ENCODE data around the gene NBAS.

NBAS gene

DNA sequence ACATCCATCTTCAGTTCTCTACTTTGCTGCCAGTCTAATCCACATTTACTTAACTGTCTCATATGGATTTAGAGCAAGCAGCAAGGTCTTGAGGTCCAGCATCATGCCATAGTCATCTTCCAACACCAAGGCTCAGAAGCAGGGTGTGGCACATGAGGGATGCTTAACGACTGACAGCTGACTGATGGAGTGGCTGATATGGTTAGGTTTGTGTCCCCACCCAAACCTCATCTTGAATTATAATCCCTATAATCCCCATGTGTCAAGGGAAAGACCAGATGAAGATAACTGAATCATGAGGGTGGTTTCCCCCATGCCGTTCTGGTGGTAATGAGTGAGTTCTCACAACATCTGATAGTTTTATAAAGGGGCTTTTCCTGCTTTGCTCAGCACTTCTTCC lies 257.3 kb downstream of the NBAS start:
- DNase-seq (ENCODE audit: low read depth): no peak

DNA sequence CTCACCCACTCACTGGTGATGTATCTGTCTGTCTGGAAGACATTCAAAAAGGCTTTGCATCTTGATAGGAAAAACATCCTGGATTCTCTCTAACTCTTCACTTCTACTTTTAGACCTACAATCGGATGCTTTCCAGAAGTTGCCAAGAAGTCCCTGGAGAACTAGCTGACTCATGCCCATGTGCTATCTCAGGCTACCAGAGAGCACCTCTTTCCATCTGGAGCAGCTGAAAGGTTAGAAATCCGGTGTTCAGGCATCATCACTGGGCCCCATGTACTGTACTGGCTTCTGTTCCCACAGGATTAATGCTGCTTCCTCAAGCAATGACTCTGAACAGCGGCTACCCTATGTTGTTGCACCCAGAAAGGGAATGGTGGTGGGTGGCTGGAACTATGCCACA lies 259.0 kb downstream of the NBAS start:
- no peak for DNase-seq (ENCODE audit: low read depth)

DNA sequence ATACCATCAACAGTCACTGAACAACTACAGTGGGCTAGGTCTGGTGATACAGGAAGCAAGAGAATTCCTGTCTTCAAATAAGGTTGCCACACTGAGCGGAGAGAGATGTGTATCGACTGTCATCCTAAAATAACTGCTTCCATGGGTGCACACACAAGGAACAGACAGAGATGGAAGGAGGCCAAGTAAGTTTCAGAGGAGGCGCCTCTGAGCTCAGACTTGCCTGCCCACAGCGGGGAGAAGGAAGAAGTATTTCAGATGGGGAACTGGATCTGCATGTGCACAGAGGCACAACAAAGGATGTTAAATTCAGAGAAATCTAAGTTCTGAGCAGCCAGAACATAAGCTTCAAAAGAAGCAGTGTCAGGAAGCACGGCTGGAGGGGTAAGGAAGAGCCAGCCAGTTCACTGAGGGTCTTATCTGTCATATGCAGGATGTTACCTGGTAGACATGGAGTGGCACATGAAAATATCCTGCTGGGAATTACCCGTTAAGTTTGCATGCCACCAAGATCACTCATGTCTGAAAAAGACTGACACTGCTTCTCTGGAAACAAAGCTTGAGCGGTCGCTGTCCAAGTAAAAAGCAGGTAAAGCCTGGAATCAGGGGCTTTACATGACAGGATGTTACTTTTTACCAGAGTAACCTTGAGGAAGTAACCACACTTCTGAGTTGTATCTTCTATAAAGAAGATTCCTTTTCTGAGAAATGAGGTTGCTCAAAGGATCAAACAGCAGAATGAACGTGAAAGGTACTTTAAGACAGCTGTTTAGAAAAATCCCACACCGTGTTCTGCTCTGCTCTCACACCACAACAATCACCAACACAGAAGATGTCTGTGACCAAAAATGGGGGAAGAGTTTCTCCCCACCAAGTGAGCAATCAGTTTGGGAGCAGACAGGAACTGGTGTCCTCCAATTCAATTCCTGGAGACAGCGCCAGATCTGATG lies 260.2 kb downstream of the NBAS start:
- peak; percentile 5 for DNase-seq (ENCODE audit: low read depth)

DNA sequence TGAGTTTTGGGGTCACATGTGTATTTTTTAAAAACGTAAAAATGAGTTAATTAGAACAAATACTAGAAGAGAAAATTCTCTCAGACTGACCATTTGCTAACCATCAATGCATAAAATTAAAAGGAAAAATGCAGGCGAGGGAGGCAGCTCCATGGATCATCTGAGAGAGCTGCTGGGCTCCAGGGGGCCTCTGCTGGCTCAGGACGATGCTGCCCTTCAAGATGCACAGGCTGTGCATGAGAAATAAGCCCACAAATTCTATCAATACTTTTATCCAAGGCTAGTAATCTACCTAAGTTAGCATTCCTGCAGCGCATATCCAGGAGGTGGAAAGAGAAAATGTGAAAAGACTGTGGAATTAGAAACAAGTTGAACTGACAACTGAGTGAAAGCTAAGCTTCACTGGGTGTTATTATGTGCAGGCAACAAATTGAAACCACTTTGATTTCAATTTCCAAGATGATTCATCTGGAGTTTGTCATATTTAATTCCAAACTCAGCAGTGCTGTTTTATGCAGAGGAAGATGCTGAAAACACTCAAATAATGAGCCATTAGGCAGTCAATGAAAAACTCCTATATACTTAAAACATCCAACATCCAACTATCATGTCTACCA lies 261.1 kb downstream of the NBAS start:
- no peak for DNase-seq (ENCODE audit: low read depth)

DNA sequence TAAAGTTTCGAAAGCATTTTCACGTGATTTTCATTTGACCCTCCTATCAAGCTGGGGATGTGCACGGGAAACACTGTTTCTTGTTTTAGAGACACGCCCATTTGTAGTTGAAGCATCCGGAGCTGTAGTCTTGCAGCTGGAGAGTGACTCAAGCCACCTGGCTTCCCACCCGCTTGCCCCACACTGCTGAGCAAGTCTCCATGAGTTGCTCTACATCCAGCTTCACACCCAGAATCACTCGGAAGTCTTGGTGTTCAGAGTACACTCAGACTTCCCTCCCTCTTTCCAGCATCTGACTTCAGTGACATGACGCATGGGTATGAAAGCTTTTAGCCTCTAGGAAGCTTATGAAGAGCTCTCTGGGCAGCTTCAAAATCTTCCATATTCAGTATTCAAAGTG lies 262.4 kb downstream of the NBAS start:
- no peak for DNase-seq (ENCODE audit: low read depth)

DNA sequence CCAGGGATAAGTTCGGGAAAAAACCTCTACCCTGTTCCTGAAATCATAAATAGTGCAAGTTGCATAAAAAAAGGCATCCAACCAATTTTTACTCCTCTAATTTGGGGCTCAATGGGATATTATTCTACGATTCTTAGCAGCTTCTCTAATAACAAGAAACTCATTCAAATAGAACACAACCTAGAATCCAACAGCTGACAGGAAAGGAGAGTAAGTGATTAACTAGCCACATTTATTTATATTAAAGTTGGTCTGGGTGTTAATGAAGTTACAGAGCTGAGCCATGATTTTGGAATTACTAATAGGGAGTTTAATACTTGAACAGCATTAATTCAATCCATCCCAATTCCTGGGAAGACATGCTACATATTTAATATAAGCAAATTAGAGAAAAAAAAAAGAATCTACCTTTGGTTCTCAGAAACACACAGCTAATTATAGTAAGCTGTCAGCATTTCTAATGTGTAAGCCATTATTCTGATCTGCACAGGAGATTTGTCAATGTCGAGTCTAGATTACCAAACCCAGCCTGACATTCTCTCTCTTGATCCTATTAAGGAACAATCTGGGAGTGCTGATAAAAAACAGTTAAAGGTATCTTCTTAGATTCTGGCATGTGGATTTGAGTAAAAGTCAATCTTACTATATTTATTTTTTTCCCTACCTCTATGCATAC lies 267.7 kb downstream of the NBAS start:
- DNase-seq (ENCODE audit: low read depth): no peak

DNA sequence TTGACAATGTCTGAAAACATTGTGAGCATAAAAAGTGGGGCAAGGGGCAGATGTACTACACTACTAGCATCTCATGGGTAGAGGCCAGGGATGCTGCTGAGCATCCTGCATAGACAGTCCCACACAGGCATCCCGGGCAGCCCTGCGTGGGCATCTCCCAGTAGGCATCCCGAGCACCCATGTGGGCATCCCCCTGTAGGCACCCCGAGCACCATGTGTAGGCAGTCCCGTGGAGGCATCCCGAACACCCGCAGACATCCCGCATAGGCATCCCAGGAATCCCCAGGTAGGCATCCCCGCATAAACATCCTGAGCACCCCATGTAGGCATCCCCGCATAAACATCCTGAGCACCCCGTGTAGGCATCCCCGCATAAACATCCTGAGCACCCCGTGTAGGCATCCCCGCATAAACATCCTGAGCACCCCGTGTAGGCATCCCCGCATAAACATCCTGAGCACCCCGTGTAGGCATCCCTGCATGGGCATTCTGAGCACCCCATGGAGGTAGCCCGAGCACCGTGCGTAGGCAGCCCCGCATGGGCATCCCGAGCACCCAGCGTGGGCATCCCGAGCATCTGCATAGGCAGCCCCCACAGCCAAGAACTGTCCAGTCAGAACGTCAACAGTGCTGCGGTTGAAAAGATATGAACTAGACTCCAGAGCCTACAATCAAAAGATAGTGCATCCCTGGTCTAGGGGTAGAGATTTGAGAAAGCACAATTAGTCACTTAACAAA lies 273.5 kb downstream of the NBAS start:
- DNase-seq (ENCODE audit: low read depth): no peak

DNA sequence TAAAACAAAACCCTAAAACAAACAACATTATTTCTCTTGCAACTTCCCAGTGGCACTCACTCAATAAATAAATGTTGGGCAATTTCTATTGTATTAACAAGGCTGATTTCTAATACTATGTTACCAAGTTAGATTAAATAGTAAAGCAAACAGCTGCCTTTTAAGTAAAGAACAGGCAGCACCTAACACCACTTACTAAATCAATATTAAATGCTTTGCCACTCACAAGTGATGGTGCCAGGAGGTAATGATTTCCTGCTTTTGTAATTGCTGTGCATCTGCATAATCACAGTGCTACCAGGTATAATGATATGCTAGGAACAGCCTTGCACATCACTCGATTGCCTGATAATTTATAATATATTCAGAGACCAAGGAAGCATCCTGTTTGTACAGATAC lies 276.5 kb downstream of the NBAS start:
- no peak for DNase-seq (ENCODE audit: low read depth)

DNA sequence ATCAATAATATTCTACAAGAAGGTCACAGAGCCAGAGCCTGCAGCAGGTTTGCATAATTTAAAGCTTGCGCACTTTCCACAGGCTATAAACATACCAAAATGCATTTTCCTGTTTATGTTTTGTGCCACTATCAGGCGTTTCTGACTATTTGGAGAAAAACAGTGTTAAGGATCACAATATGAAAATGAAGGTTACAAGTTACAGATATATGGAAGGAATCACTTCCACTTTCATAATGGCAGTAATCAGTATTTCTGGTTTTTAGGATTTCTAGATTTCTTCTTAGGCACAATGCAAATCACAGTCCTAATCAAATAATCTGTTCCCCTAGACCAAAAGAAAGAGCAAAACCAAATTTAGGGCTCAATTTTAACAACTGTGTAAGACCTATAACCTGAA lies 279.5 kb downstream of the NBAS start:
- DNase-seq (ENCODE audit: low read depth): no peak

DNA sequence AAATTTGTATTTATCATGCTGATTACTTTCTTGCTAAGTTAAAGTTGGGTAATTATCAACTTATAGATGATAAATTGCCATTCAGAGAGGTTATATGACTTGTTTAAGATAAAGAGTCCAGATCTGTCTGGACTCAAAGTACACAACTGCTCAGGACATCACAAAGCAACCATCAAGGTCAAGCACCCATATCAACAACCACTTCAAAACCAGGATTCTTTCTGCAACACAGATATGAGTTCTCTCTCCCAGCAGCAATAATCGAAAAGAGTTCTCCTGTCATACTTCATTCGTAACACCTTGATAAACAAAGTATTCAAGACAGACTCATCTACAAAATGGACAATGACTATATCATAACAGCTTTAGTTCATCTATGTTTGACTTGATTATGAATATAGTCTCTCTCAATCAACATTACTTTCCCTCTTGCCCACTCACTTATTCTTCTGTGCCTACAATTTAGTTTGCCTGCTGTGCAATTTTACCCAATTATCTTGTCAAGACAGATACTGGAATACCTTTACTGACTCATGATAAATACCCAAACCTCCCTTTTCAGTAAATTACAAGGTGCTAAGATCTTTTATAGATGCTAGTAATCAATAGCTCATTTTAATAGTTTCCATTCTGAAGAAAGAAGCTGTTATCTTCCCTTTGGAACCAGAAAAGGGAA lies 281.8 kb downstream of the NBAS start:
- no peak for DNase-seq (ENCODE audit: low read depth)

DNA sequence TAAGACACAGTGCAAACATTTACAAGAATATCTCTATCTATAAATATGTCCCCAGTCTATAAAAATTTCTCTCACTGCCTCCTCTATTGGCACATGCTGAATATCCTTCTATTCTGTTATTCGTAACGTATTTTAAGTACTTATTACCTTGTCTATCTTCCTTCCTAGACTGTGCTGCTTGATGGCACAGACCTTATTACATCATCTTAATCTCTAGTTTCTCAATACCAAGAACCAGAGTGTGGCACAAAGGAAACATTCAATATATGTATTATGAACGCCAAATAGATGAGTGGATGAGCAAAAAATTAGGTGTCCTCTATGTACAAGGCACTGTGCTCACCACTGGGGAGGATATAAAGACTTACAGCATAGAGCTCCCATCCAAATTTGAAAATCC lies 282.8 kb downstream of the NBAS start:
- DNase-seq (ENCODE audit: low read depth): no peak

DNA sequence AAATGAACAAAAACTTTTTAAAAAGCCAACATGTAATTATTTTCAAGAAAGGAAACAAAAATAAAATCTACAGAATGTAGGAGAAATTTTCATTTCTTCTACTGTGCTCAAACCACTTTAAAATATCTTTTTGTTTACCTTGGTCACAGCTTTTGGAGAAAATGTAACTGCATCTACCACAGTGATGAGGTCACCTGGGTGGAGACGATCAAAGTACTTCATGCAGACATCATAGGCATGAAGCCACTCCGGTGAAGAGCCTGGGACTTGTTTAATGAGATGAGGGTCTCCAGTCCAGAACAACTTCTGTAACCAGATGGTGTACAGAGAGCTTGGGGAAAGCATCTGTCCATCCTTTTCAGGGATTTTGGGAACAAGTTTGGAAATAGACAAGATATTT lies 285.8 kb downstream of the NBAS start:
- no peak for DNase-seq (ENCODE audit: low read depth)

DNA sequence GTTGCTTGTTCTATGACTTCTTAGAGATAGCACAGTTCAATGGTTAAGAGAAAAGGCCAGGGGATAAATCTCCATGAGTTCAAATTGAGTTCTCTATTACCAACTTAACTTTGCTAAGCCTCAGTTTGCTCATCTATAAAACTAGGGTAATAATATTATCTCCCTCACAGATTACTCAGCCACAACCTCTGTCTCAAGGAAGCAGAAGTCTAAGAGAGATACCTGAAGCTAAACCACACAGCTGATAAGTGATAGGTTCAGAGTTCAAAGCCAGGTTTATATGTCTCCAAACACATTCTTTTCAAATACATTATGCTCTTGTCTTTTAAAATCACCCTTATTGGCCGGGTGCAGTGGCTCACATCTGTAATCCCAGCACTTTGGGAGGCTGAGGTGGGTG lies 287.7 kb downstream of the NBAS start:
- DNase-seq (ENCODE audit: low read depth): no peak

DNA sequence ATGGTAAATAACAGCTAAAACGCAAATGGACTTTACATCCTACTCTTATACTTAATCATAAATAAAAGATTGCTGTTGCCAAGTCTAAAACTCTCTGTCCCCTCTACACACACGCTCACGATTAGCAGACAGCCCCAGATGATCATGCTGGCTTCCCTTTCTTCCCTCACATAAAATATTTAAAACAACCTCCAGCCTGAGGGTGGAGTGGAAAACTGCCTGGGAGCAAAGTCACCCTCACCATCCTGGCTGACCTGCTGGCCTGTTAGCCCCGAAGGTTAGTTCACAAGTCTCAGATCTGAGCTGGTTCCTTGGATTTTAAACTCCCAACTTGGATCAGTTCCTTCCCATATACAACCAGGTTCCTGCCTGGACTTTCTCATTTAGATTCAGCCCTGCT lies 288.2 kb downstream of the NBAS start:
- DNase-seq (ENCODE audit: low read depth): no peak

DNA sequence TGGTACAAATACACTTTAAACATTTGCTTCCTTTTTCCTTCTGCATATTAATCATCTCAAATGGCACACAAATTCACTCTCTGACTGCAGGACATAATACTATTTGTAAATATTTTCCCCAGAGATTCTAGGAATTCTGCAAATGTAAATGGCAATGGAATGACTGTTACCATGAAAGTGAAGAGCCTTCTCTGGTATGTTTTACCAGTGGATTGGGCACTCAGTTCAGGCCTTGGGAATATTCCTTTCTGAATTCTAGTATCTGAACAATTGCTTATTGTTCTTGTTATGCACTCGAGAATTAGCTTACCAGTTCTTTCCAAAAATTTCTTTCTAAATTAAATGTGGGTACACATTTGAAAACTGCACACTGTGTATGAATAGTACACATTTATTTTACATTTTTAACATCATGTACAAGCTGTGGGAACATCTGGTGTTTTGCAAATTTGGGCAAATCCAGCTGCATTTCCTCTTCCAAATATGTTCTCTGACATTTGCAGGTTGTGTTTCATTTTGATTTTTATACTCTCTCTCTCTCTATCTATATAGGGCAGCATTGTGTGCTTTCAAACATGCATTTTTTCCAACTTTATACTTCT lies 289.1 kb downstream of the NBAS start:
- no peak for DNase-seq (ENCODE audit: low read depth)

DNA sequence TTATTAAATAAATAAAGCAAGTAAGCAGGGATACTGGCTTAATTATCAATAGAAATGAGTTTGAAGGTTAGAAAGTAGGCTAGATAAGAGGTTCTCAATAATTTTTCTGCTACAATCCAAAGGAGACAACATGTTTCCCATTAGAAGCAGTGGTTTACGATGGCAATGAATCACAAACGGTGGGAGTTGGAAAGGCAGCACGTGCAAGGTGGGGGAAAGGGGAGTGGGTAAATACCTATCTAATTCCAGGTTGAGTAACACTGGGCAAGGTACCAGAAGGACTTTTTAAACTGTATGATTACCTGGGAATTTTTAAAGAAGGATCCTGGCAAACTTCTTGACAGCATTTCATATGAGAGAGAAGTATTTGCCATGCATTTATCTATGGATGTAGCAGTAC lies 289.9 kb downstream of the NBAS start:
- no peak for DNase-seq (ENCODE audit: low read depth)

DNA sequence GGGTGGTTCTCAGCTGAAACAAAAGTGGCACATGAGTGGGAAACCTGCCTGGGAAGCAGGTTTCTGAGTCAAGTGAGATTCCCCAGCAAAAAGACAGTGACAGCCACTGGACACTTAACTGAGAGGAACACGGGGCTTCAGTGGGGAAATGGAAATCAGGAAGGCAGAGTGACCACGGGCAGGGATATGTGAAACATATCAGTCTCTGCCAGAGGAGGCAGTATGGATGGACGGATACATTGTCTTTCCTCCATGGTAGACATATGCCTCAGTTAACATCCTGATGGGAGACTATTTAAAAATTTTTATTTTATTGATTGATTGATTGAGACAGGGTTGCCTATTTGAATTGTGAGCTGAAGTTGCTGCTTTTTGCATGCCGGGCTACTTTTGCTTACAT lies 292.1 kb downstream of the NBAS start:
- no peak for DNase-seq (ENCODE audit: low read depth)

DNA sequence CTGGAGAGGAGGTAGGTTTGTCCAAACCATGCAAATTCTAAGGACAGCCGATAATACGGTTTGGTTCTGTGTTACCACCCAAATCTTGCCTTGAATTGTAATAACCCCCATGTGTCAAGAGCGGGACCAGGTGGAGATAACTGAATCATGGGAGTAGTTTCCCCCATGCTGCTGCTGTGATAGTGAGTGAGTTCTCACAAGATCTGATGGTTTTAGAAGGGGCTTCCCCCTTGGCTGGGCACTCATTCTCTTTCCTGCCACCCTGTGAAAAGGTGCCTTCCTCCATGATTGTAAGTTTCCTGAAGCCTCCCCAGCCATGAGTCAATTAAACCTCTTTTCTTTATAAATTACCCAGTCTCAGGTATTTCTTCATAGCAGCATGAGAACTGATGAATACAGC lies 295.2 kb downstream of the NBAS start:
- no peak for DNase-seq (ENCODE audit: low read depth)

DNA sequence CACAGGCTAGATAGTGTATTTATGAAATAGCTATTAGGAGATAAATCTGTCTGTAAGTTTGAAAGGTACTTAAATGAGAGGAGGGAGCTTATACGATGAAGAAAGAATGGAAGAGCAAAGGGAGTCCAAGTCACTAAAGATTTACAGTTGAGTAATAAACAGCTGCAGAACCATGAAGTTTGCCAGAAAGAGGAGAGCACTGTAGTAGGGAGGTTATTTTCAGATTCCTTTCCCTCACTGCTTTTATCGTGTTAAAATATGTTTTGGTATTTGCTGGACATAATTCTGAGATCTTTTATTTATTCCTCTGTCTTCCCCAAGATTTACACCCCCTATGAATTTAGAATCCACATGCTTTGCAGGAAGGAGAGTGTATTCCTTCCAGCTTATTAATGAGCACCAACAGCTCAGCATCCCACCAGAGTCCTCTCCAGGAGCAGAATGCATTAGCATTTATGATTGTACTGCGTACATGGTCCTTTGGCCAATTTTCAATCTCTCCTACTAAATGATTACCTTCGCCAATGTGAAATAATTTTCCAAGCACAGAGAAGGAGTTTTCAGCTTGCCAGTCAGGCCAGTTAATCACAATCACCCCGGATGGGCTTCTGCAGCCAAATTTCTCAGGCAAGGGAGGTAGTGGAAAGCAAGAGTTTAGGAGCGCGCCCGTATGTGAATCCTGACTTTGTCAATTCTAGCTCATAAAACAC lies 297.0 kb downstream of the NBAS start:
- DNase-seq (ENCODE audit: low read depth): no peak

DNA sequence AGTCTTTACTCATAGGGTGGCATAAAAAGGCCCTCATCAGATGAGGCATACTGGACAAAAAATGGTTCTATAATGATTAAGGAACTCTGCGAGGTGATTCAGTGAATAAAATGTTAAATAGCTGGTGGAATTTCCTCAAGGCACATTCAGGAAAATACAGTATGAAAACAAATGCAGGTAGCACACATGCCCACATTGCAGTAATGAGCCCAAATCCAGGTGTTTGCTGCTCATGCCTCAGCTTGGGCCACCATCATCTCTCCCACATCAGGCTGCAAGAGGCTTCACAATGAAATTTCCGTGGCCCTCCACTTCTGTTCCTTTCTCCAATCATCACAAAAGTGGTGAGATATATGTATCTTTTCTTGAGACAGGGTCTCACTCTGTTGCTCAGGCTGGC lies 298.3 kb downstream of the NBAS start:
- no peak for DNase-seq (ENCODE audit: low read depth)

DNA sequence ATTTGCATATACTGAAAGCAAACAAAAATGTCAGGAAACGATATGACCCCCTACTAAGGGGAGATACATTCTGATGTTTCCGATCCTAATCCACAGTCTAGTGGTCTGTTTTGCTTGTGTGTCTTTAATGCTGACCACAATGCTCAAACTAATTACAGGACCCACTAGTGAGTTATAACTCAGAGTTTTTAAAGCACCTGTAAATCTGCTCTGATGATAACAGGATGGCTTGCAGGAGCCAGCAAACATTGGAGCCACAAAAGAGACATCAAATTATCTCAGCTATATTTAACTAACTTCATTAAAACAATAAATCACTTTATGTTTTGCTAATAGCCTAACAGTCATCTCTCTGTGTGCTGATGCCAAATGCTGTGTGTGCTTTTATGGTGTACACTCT lies 300.3 kb downstream of the NBAS start:
- no peak for DNase-seq (ENCODE audit: low read depth)
